NCI-H2196 treated with DMSO at 0.1 percent for 48 hours (cell line): ENCODE measurements around the gene ZNF200.

ENCODE experiments used
- DNase-seq: peaks from one replicate; lab custom pipeline; 2025; ENCODE audit not compliant: unreplicated experiment; lab: John Stamatoyannopoulos, UW

The ZNF200 gene

DNA sequence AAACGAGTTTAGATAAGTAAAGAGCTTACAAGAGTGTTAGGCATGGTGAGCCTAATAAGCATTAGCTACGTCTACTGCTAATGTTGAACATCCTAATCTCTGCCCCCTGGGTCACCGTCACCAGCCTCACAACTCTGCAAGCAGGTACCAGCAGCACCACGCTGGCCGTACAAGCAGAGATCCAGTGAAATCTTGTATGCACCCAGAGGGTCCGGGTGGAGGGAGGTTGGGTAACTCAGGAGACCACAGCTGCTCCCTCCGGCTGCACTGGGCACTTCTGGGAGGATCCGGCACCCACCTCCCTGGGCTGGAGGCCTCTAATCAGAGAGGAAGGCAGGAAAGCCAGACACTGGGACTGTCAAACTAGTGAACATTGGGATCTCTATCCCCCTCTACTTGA, 55.3 kb downstream of the ZNF200 start:
- DNase-seq, result no peak

DNA sequence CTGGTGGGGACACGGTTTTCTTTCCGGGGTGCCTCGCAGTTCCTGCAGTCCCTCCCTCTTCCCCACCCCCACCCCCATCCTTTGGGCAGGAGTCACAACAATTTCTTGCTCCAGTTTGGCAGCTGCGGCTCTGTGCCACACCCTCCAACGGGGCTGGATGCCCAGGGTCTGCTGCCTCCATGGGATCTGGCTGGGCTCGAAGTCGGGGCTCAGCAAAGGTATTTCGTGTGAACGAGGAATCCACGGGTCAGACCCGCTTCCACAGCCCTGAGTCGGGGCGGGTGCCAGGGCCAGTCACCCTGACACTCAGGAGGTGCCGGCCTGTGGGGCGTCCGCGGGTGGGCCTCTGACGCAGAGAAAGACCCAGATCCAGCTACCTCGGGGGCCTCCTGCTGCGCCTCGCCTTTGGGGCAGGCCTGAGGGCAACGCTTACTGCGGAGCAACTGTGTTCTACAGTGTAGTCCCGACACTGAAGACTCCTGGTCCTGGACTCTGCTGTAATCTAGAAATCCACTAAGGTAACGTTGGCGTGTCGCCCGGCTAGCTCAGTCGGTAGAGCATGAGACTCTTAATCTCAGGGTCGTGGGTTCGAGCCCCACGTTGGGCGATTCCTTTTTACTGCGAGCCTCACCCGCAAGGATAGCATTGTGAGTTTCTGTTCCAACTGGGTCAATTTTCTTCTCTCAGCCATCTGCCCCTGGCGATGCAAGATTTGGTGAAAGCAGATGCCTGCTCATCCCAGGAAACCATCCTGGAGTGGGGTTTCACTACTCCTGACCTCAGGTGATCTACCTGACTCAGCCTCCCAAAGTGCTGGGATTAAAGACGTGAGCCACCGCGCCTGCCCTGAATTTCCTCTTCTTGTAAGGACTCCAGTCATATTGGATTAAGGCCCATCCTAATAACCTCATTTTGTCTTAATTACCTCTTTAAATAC, 59.5 kb downstream of the ZNF200 start:
- no peak for DNase-seq

DNA sequence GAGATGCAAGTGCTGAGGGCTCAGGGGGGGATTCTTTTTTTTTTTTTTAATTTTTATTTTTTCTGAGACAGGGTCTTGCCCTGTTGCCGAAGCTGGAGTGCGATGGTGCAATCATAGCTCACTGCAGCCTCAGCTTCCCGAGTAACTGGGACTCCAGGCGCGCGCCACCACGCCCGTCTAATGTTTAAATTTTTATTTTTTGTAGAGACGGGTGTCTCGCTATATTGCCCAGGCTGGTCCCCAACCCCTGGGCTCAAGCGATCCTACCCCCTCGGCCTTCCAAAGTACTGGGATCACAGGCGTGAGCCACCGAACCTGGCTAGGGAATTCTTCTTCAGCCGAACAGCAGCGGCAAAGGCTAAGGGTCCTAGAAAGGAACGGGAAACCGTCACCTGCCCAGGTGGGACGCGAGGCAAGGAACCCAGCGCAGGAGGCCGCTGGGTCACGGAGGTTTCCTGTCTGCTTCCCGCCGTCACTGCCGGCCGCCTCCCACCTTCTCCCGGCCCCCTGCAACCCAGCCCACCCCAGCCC, 60.3 kb downstream of the ZNF200 start:
- DNase-seq, result no peak

- no peak for DNase-seq
These were observed 60.9 kb downstream of the ZNF200 start for GRCh38 chr16:3173892-3174617.
